ENCODE results near the gene YTHDF2. TPM values are rescaled to one million over a fixed set of nuclear protein-coding genes. Genes with fewer than 3 reads are reported as not detected.

YTHDF2 gene
- total and polyA plus RNA-seq, 9 of the 15 experiments (the other 6 are each of a cell fraction or from before 2014, with no cell fraction given): 41.0 to 111 (median 83.3) TPM

DNA sequence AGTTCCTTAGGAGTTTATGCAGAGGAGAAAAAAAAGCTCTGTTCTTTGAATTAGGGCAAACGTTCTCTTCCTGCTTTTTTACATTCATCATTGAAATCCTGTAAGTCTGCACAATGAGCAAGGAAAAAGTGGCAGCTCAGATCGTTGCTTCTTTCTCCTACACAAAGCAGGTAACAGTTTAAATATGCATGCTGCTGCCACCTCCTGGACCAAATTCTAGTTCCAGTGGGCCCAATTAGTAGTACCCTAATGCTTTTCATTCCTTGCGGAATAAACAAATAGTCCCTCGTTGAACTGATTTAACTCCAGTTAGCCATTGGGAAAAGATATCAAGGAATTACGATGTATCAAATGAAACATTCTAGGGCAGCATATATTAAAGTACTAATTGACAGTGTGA lies 20.1 kb downstream of the YTHDF2 start:
- Histone ChIP-seq H3K9ac (ENCODE audit: insufficient read depth in 1 of 2, low read depth in 2 of 2, low read length in 2 of 2) (no peak overlapping the region), H4K20me1 (replicated peaks; ENCODE audit: control insufficient read depth, insufficient read depth, low read length) (peaks cover 48% of the 10 kb centered on the region), H3K79me2 (ENCODE audit: control insufficient read depth, insufficient read depth, low read length) (peaks cover 100% of the 10 kb centered on the region), H3K27ac (ENCODE audit: extremely low read depth, low read depth, low read length) (no peak overlapping the region), H3K36me3 (ENCODE audit: control insufficient read depth, insufficient read depth, low read length) (peaks cover 91% of the 10 kb centered on the region), H2AFZ (ENCODE audit: low read depth, low read length) (no peak overlapping the region), H3K9me1 (ENCODE audit: control insufficient read depth, insufficient read depth, low read length) (no peaks in the 10 kb centered on the region), H3K9me3 (replicated peaks; ENCODE audit: control insufficient read depth, insufficient read depth, low read depth, low read length) (no peaks in the 10 kb centered on the region), H3K27me3 (ENCODE audit: control insufficient read depth in 2 of 2, insufficient read depth in 2 of 2, low read length in 2 of 2) (no peaks in the 10 kb centered on the region), H3K4me1 (replicated peaks in 1 of 2; ENCODE audit: control insufficient read depth in 2 of 2, insufficient read depth in 2 of 2, low read length in 2 of 2) (peaks cover 5 to 12% of the 10 kb centered on the region in 2 experiments; a peak in 3 of 5 replicates), H3K4me3 (no peak overlapping the region), H3K4me2 (ENCODE audit: insufficient read depth, low read length) (no peak overlapping the region)
- DNase-seq (ENCODE audit: extremely low read depth in 1 of 4, low spot score in 3 of 4) (no peak), ATAC-seq (peak; percentile 59), FAIRE-seq (peak; percentile 55)
- ChIA-PET POLR2A (interaction anchor here (0.7 to 3.7 kb wide), 6 partner anchors 9 to 108 kb away, joined by 3 to 26 read pairs (median 5); partner anchors contain the start of genes RNU11 and YTHDF2), CTCF (ENCODE audit: low intra/inter-chr PET ratio) (interaction anchor here (1.7 kb wide), 1 partner anchor 114 kb away, joined by 8 read pairs; the partner anchor contains the start of gene TAF12)
- BruUV-seq (replicated peaks): no TSS peak
- WGBS (ENCODE audit: insufficient coverage, low coverage, missing lambda C conversion rate): 66% methylated on average over 5 of the region's 5 CpGs
- in situ Hi-C loops (cut with MboI): no loop called here
- intact Hi-C loops (cut with micrococcal nuclease): no loop called here
- TF ChIP-seq, protein P1, sequence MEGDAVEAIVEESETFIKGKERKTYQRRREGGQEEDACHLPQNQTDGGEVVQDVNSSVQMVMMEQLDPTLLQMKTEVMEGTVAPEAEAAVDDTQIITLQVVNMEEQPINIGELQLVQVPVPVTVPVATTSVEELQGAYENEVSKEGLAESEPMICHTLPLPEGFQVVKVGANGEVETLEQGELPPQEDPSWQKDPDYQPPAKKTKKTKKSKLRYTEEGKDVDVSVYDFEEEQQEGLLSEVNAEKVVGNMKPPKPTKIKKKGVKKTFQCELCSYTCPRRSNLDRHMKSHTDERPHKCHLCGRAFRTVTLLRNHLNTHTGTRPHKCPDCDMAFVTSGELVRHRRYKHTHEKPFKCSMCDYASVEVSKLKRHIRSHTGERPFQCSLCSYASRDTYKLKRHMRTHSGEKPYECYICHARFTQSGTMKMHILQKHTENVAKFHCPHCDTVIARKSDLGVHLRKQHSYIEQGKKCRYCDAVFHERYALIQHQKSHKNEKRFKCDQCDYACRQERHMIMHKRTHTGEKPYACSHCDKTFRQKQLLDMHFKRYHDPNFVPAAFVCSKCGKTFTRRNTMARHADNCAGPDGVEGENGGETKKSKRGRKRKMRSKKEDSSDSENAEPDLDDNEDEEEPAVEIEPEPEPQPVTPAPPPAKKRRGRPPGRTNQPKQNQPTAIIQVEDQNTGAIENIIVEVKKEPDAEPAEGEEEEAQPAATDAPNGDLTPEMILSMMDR (IDR thresholded peaks at IDR 0.05 in 2 of 3, conservative IDR thresholded peaks at IDR 0.05 in 1 of 3; ENCODE audit: insufficient read depth in 2 of 3, low read depth in 1 of 3, low read length in 3 of 3): peak; percentile 24 to 51 (median 36); a peak in 4 of 6 replicates
- TF ChIP-seq, protein P2, sequence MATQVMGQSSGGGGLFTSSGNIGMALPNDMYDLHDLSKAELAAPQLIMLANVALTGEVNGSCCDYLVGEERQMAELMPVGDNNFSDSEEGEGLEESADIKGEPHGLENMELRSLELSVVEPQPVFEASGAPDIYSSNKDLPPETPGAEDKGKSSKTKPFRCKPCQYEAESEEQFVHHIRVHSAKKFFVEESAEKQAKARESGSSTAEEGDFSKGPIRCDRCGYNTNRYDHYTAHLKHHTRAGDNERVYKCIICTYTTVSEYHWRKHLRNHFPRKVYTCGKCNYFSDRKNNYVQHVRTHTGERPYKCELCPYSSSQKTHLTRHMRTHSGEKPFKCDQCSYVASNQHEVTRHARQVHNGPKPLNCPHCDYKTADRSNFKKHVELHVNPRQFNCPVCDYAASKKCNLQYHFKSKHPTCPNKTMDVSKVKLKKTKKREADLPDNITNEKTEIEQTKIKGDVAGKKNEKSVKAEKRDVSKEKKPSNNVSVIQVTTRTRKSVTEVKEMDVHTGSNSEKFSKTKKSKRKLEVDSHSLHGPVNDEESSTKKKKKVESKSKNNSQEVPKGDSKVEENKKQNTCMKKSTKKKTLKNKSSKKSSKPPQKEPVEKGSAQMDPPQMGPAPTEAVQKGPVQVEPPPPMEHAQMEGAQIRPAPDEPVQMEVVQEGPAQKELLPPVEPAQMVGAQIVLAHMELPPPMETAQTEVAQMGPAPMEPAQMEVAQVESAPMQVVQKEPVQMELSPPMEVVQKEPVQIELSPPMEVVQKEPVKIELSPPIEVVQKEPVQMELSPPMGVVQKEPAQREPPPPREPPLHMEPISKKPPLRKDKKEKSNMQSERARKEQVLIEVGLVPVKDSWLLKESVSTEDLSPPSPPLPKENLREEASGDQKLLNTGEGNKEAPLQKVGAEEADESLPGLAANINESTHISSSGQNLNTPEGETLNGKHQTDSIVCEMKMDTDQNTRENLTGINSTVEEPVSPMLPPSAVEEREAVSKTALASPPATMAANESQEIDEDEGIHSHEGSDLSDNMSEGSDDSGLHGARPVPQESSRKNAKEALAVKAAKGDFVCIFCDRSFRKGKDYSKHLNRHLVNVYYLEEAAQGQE (IDR thresholded peaks at IDR 0.05; ENCODE audit: borderline replicate concordance): peak; percentile 28; the same call in 1 of the 2 replicates
- TF ChIP-seq, protein P2 (CRISPR knock-in tag; IDR thresholded peaks at IDR 0.05; ENCODE audit: low read depth): no peak
- no peak for TF ChIP-seq ZNF830 (CRISPR knock-in tag; IDR thresholded peaks at IDR 0.05)
- 0 out of 2 replicates have a peak, but pooled peaks have one; percentile 10 for TF ChIP-seq SMC3 (conservative IDR thresholded peaks at IDR 0.05; ENCODE audit: insufficient read depth, low read depth, low read length)
- TF ChIP-seq RAD21 (CRISPR knock-in tag; conservative IDR thresholded peaks at IDR 0.05 in 1 of 2, IDR thresholded peaks at IDR 0.05 in 1 of 2): peak in 1 of 2 experiments; percentile 37; a peak in 1 of 4 replicates
- no peak for TF ChIP-seq MNT (conservative IDR thresholded peaks at IDR 0.05)
- TF ChIP-seq ZNF184 (CRISPR knock-in tag; IDR thresholded peaks at IDR 0.05): no peak
